CD8-positive, alpha-beta memory T cell (primary cell): Measurements from ENCODE around the gene NUP93. TPM values are rescaled to one million over a fixed set of nuclear protein-coding genes. Genes with fewer than 3 reads are reported as not detected.

Source experiments
- CTCF ChIA-PET: fragments of 350-600 bp; sonication (Branson Sonifier 250); formaldehyde crosslinking; loops from one replicate; lab custom pipeline; 2021; ENCODE audit warnings: antibody characterized with exemption; lab: Charles Lee
- POLR2A ChIA-PET: fragments of 350-600 bp; sonication (Branson Sonifier 250); formaldehyde crosslinking; loops from one replicate; lab custom pipeline; 2021; ENCODE audit warnings: antibody characterized with exemption; lab: Charles Lee
- DNase-seq, 5 donors: peaks; one replicate each; pipeline versions ENCODE4 v3.0.0 to v3.0.0-alpha.2; 2020 to 2022; ENCODE audit warnings: mixed read lengths in 1 of 5
- H3K27ac ChIP-seq: one replicate; pipeline ENCODE4 v1.7.0; 2013; ENCODE audit warnings: low read depth, mild to moderate bottlenecking, low read length, moderate library complexity
- H3K27me3 ChIP-seq: 2 replicates; pipeline ENCODE4 v1.7.0; 2013; ENCODE audit warnings: low read length, mild to moderate bottlenecking; ENCODE audit not compliant: insufficient read depth, poor library complexity, severe bottlenecking
- H3K36me3 ChIP-seq: 2 replicates; pipeline ENCODE4 v1.7.0; 2013; ENCODE audit warnings: mild to moderate bottlenecking, low read length, moderate library complexity; ENCODE audit not compliant: insufficient read depth
- H3K4me1 ChIP-seq: 2 replicates; pipeline ENCODE4 v1.7.0; 2013; ENCODE audit warnings: mild to moderate bottlenecking, low read length, moderate library complexity; ENCODE audit not compliant: insufficient read depth
- H3K4me3 ChIP-seq: 2 replicates; pipeline ENCODE4 v1.7.0; 2013; ENCODE audit warnings: mild to moderate bottlenecking, low read length
- H3K9me3 ChIP-seq: 2 replicates; pipeline ENCODE4 v1.7.0; 2013; ENCODE audit warnings: mild to moderate bottlenecking, low read length
- H3K27ac Mint-ChIP-seq, 8 donors: one replicate each; pipeline ENCODE4 v1.8.0; 2020 to 2021; ENCODE audit warnings: mixed read lengths in 8 of 8, mild to moderate bottlenecking in 6 of 8, inconsistent platforms in 3 of 8, moderate library complexity in 3 of 8
- H3K27me3 Mint-ChIP-seq, 2 donors: one replicate each; pipeline ENCODE4 v1.8.0; 2020 to 2021; ENCODE audit warnings: mixed read lengths in 2 of 2, mild to moderate bottlenecking in 1 of 2, moderate library complexity in 1 of 2
- H3K36me3 Mint-ChIP-seq, 3 donors: one replicate each; pipeline ENCODE4 v1.8.0; 2020 to 2021; ENCODE audit warnings: mixed read lengths in 3 of 3, inconsistent platforms in 1 of 3, mild to moderate bottlenecking in 1 of 3
- H3K4me1 Mint-ChIP-seq, 3 donors: one replicate each; pipeline ENCODE4 v1.8.0; 2020 to 2021; ENCODE audit warnings: mixed read lengths in 3 of 3, inconsistent platforms in 1 of 3, mild to moderate bottlenecking in 1 of 3
- H3K4me3 Mint-ChIP-seq, 7 donors: one replicate each; pipeline ENCODE4 v1.8.0; 2020 to 2021; ENCODE audit warnings: mixed read lengths in 7 of 7, mild to moderate bottlenecking in 6 of 7, moderate library complexity in 4 of 7, inconsistent platforms in 2 of 7
- H3K9me3 Mint-ChIP-seq, 5 donors: one replicate each; pipeline ENCODE4 v1.8.0; 2020 to 2022; ENCODE audit warnings: mixed read lengths in 5 of 5, mild to moderate bottlenecking in 3 of 5, moderate library complexity in 2 of 5, inconsistent platforms in 1 of 5
- polyA plus RNA-seq: library from polyadenylated mRNA; unstranded; fragments of 300-500 nt; fragmentation: Illumina TruSeq; gene quantifications from one replicate; pipeline ENCODE4 v1.2.3, GENCODE V29; 2021
- total RNA-seq, 2 experiments: library from RNA; stranded (reverse); gene quantifications; one replicate each; pipeline ENCODE4 v1.2.3, GENCODE V29; 2021

Gene NUP93
- total and polyA plus RNA-seq, 3 experiments from 2014 or later = 93.8 to 155 (median 153) TPM

DNA sequence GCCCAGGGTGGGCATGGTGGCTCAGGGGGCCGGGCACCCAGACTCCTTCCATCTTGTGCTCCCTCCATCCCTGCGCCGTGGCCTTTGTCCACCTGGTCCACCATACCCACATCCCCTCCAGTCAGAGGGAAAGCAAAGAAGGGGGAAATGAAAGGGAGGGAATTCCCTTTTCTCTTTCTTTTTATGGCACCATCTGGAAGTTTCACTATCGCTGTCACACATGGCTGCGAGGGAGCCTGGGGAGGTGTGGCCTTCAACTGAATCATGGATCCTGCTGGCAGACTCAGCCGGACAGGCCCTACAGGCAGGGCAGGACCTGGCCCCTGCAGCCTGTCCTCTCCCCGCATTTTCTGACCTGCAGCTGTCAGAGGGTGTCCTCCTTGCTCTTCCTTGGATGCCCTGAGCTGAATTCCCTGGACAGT is 141.3 kb downstream of the NUP93 start:
- Mint-ChIP-seq H3K4me1 (peaks cover 4 to 7% (median 5%) of the 10 kb centered on the region in 3 donors), H3K27me3 (no peaks in the 10 kb centered on the region), H3K4me3 (no peak overlapping the region), H3K9me3 (no peaks in the 10 kb centered on the region), H3K36me3 (no peaks in the 10 kb centered on the region), H3K27ac (no peak overlapping the region)
- CTCF ChIA-PET = interaction anchor here (1.3 kb wide), 1 partner anchor 80 kb away, joined by 3 read pairs; no protein-coding TSS in a partner anchor
- H3K9me3 ChIP-seq = no peaks in the 10 kb centered on the region
- H3K36me3 ChIP-seq = no peaks in the 10 kb centered on the region
- POLR2A ChIA-PET = no interaction called here
- no peak overlapping the region for H3K4me3 ChIP-seq
- no peaks in the 10 kb centered on the region for H3K4me1 ChIP-seq
- no peak for DNase-seq
- H3K27me3 ChIP-seq = no peaks in the 10 kb centered on the region
- no peak overlapping the region for H3K27ac ChIP-seq

DNA sequence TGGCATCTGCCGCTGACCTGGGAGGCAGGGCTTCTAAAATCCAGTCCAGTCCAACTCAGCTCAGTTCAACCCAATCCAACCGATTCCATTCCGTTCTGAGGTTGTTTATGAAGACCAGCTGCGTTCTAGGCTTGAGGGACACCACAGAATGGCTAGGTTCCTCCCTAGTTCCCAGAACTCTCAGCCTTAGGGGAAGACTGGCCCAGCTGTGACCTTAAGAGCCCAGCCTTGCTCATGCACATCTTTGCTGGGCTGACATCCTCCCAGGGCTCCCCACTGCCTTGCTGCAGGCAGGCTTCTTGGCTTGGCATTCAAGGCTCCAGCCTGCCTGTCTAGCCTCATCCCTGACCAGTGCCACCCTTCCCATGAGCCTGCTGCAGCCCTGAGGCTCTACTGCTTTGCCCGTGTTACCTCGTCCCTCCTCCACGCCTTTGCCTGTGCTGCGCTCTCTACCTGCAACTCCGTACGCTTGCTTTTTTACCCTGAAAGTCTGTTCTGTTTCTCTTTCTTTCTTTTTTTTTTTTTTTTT is 143.0 kb downstream of the NUP93 start:
- Mint-ChIP-seq H3K36me3 (no peaks in the 10 kb centered on the region), H3K4me1 (no peaks in the 10 kb centered on the region), H3K9me3 (no peaks in the 10 kb centered on the region), H3K4me3 (no peak overlapping the region), H3K27ac (no peak overlapping the region), H3K27me3 (no peaks in the 10 kb centered on the region)
- ChIA-PET CTCF (no interaction called here), POLR2A (no interaction called here)
- H3K4me3 ChIP-seq = no peak overlapping the region
- H3K9me3 ChIP-seq = no peaks in the 10 kb centered on the region
- H3K36me3 ChIP-seq = no peaks in the 10 kb centered on the region
- H3K27ac ChIP-seq = no peak overlapping the region
- no peaks in the 10 kb centered on the region for H3K4me1 ChIP-seq
- no peaks in the 10 kb centered on the region for H3K27me3 ChIP-seq
- no peak for DNase-seq

DNA sequence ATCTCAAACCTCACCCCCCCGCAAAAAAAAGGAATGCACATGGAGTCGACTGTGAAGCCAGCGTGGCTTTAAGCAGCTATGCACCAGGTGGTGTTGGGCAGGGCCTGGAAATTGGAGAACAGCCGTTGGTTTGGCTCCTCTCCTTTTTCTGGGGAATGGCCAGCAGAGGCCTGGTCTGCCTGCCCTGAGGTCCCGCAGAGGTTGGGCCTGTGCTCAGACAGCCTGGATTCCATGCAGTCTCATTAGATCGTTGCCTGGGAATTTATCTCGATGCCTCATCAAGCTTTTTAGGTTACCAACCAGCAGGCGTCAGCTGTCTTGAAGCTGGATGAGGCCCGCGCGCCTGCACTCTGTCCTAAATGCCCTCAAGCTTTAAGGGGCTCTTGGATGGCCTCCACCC is 144.9 kb downstream of the NUP93 start:
- no peaks in the 10 kb centered on the region for H3K9me3 ChIP-seq
- no peaks in the 10 kb centered on the region for H3K4me1 ChIP-seq
- Mint-ChIP-seq H3K4me3 (no peak overlapping the region), H3K27ac (no peak overlapping the region), H3K9me3 (no peaks in the 10 kb centered on the region), H3K36me3 (no peaks in the 10 kb centered on the region), H3K4me1 (no peaks in the 10 kb centered on the region), H3K27me3 (no peaks in the 10 kb centered on the region)
- H3K4me3 ChIP-seq = no peak overlapping the region
- no peaks in the 10 kb centered on the region for H3K27me3 ChIP-seq
- no peak overlapping the region for H3K27ac ChIP-seq
- POLR2A ChIA-PET = no interaction called here
- CTCF ChIA-PET = no interaction called here
- no peaks in the 10 kb centered on the region for H3K36me3 ChIP-seq
- DNase-seq = no peak

DNA sequence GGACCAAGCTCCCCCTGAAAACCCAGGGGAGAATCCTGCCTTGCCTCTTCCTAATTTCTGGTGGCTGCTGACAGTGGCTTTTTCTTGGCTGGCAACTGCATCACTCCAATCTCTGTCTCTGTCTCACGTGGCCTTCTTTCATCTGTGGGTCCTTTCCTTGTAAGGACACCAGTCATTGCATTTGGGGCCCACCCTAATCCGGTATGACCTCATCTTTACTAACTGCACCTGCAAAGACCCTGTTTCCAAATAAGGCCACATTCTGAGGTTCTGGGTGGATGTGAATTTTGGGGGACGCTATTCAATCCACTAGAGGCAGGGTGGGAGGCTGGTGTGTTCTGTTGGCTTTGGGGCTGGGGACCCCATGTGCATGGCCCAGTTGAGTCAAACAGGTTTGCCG is 146.1 kb downstream of the NUP93 start:
- H3K36me3 Mint-ChIP-seq = no peaks in the 10 kb centered on the region
- no peaks in the 10 kb centered on the region for H3K4me1 ChIP-seq
- no peaks in the 10 kb centered on the region for H3K4me1 Mint-ChIP-seq
- H3K27me3 ChIP-seq = no peaks in the 10 kb centered on the region
- no peak overlapping the region for H3K27ac ChIP-seq
- no peak overlapping the region for H3K27ac Mint-ChIP-seq
- H3K4me3 ChIP-seq = no peak overlapping the region
- DNase-seq = no peak
- no peak overlapping the region for H3K4me3 Mint-ChIP-seq
- H3K9me3 Mint-ChIP-seq = no peaks in the 10 kb centered on the region
- H3K27me3 Mint-ChIP-seq = no peaks in the 10 kb centered on the region
- POLR2A ChIA-PET = no interaction called here
- CTCF ChIA-PET = no interaction called here
- no peaks in the 10 kb centered on the region for H3K9me3 ChIP-seq
- no peaks in the 10 kb centered on the region for H3K36me3 ChIP-seq

DNA sequence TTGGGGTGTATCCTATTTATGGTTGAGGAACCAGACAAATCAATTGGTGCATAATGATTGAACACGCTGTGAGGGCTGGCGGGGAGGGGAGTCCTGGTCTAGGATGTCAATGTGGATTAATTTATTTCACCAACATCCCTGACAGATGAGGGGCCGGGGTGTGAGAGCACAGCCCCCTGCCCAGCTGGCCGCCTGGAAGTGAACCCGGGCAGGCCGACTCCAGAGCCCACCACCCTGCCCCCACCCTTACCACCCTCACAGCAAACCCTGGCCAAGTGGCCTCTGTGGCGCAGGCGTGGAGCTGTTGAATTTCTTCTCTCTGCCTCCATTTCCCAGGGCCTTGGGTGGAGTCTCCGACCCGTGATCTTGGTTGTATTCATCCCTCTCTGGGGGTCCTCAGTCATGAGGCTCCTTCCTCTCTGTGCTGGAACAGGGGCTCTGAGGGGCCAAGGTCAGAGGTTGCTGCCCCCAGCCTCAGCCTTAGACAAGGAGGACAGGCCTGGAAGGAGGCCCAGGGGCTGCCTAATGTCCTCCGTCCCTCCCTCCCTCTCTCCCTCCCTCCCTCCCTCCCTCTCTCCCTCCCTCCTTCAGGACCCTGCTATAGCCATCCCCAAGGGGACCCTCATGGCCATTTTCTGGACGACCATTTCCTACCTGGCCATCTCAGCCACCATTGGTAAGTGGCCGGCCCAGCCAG is 147.7 kb downstream of the NUP93 start:
- Mint-ChIP-seq H3K27me3 (no peaks in the 10 kb centered on the region), H3K27ac (no peak overlapping the region), H3K36me3 (no peaks in the 10 kb centered on the region), H3K4me3 (no peak overlapping the region), H3K4me1 (no peaks in the 10 kb centered on the region), H3K9me3 (no peaks in the 10 kb centered on the region)
- DNase-seq = no peak
- no peak overlapping the region for H3K4me3 ChIP-seq
- no peak overlapping the region for H3K27ac ChIP-seq
- H3K27me3 ChIP-seq = no peaks in the 10 kb centered on the region
- CTCF ChIA-PET = no interaction called here
- POLR2A ChIA-PET = no interaction called here
- H3K4me1 ChIP-seq = no peaks in the 10 kb centered on the region
- no peaks in the 10 kb centered on the region for H3K9me3 ChIP-seq
- no peaks in the 10 kb centered on the region for H3K36me3 ChIP-seq

DNA sequence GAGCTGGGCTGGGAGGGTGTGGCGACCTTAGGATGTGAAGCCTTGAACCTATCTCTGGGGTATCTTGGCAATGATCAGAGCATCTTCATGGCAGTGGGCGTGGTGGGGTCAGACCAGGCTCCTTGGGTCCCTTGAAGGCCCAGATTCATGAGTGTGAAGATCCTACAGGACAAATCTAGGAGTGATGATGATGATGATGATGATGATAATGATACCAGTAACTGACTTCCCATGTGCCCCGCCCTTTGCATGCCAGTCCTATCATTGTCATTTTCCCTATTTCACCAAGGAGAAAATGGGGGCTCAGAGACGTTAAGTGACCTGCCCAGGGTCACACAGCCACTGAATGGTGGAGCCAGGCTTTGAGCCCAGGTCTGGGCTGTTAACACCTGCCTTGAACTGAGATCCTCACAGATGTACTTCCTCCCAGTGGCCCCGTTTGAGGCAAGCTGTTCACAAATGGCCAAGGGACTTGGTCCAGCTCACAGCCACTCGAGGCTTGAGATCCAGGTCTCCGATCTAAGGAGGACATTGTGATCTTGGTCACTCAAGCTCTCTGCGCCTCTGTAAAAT is 148.4 kb downstream of the NUP93 start:
- H3K4me1 Mint-ChIP-seq = no peaks in the 10 kb centered on the region
- H3K36me3 ChIP-seq = no peaks in the 10 kb centered on the region
- H3K4me3 ChIP-seq = no peak overlapping the region
- DNase-seq = no peak
- H3K9me3 ChIP-seq = no peaks in the 10 kb centered on the region
- H3K4me3 Mint-ChIP-seq = no peak overlapping the region
- no peak overlapping the region for H3K27ac ChIP-seq
- no peaks in the 10 kb centered on the region for H3K36me3 Mint-ChIP-seq
- H3K27ac Mint-ChIP-seq = peak overlapping the region in 1 of 8 donors; percentile 90
- no peaks in the 10 kb centered on the region for H3K27me3 Mint-ChIP-seq
- ChIA-PET CTCF (interaction anchor here (1.2 kb wide), 1 partner anchor 11 kb away, joined by 4 read pairs; no protein-coding TSS in a partner anchor), POLR2A (no interaction called here)
- H3K9me3 Mint-ChIP-seq = no peaks in the 10 kb centered on the region
- H3K27me3 ChIP-seq = no peaks in the 10 kb centered on the region
- no peaks in the 10 kb centered on the region for H3K4me1 ChIP-seq

DNA sequence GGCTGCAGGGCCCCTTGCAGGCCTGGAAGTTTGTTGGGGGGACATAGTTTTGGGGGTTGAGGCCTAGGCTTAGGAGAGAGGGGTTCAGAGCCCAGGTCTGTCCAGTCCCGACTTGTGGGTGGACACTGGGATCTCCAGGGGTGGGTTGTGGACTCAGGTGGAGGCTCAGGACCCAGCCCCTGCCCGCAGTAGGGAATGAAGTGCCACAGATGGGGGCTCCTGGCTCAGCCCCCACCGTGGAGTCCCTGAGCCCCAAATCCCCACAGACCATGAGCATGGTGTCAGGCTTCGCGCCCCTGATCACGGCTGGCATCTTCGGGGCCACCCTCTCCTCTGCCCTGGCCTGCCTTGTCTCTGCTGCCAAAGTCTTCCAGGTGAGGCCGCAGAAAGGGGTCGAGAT is 149.3 kb downstream of the NUP93 start:
- Histone ChIP-seq H3K36me3 (no peaks in the 10 kb centered on the region), H3K4me1 (no peaks in the 10 kb centered on the region), H3K27me3 (no peaks in the 10 kb centered on the region), H3K27ac (no peak overlapping the region), H3K4me3 (no peak overlapping the region), H3K9me3 (no peaks in the 10 kb centered on the region)
- Mint-ChIP-seq H3K9me3 (no peaks in the 10 kb centered on the region), H3K27me3 (no peaks in the 10 kb centered on the region), H3K36me3 (no peaks in the 10 kb centered on the region), H3K27ac (peak overlapping the region in 1 of 8 donors; percentile 74), H3K4me1 (no peaks in the 10 kb centered on the region), H3K4me3 (no peak overlapping the region)
- ChIA-PET CTCF (interaction anchor here (1.2 to 1.4 kb wide), 2 partner anchors 11 to 71 kb away, joined by 3 to 4 read pairs; no protein-coding TSS in a partner anchor), POLR2A (no interaction called here)
- DNase-seq = no peak

DNA sequence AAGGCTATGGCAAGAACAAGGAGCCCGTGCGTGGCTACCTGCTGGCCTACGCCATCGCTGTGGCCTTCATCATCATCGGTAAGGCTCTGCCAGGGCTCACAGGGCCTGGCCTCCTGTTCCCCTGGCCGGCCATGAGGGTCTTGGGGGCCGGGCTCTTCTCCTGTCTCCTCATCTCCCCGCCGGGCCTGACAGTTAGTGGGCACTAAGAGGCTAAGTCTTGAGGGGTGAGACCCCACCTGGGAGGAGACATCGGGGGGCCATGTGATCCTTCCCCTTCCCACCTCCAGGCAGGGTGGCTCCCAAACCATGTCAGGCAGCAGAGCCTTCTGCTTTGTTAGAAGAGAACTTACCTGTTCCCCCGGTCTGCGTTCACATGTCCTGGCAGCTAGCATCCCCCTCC is 150.2 kb downstream of the NUP93 start:
- ChIA-PET POLR2A (no interaction called here), CTCF (interaction anchor here (1.4 kb wide), 1 partner anchor 70 kb away, joined by 3 read pairs; no protein-coding TSS in a partner anchor)
- H3K4me3 Mint-ChIP-seq = no peak overlapping the region
- no peaks in the 10 kb centered on the region for H3K36me3 ChIP-seq
- no peaks in the 10 kb centered on the region for H3K27me3 ChIP-seq
- DNase-seq = no peak
- H3K27me3 Mint-ChIP-seq = no peaks in the 10 kb centered on the region
- H3K36me3 Mint-ChIP-seq = no peaks in the 10 kb centered on the region
- no peaks in the 10 kb centered on the region for H3K4me1 Mint-ChIP-seq
- H3K4me1 ChIP-seq = no peaks in the 10 kb centered on the region
- H3K9me3 Mint-ChIP-seq = no peaks in the 10 kb centered on the region
- H3K9me3 ChIP-seq = no peaks in the 10 kb centered on the region
- no peak overlapping the region for H3K4me3 ChIP-seq
- H3K27ac ChIP-seq = no peak overlapping the region
- no peak overlapping the region for H3K27ac Mint-ChIP-seq
